Activated T-cell treated with anti-CD3 and anti-CD28 coated beads, Interleukin-2, amount 50 U/mL, for 24 hours (primary cell): ENCODE data around the gene CHADL.

Experiments used
- DNase-seq: peaks from one replicate; pipeline ENCODE4 v3.0.0-alpha.2; 2020
- H3K27ac Mint-ChIP-seq: 2 replicates; pipeline ENCODE4 v1.8.0; 2020; ENCODE audit warnings: mild to moderate bottlenecking, mixed read lengths
- H3K27me3 Mint-ChIP-seq: 2 replicates; pipeline ENCODE4 v1.8.0; 2020; ENCODE audit warnings: mixed read lengths
- H3K36me3 Mint-ChIP-seq: 2 replicates; pipeline ENCODE4 v1.8.0; 2020; ENCODE audit warnings: low read depth, mixed read lengths
- H3K4me1 Mint-ChIP-seq: 2 replicates; pipeline ENCODE4 v1.8.0; 2020; ENCODE audit warnings: low read depth, mixed read lengths
- H3K4me3 Mint-ChIP-seq: 2 replicates; pipeline ENCODE4 v1.8.0; 2020; ENCODE audit warnings: mild to moderate bottlenecking, moderate library complexity, mixed read lengths
- H3K9me3 Mint-ChIP-seq: 2 replicates; pipeline ENCODE4 v1.8.0; 2020; ENCODE audit warnings: mixed read lengths

Gene CHADL, protein sequence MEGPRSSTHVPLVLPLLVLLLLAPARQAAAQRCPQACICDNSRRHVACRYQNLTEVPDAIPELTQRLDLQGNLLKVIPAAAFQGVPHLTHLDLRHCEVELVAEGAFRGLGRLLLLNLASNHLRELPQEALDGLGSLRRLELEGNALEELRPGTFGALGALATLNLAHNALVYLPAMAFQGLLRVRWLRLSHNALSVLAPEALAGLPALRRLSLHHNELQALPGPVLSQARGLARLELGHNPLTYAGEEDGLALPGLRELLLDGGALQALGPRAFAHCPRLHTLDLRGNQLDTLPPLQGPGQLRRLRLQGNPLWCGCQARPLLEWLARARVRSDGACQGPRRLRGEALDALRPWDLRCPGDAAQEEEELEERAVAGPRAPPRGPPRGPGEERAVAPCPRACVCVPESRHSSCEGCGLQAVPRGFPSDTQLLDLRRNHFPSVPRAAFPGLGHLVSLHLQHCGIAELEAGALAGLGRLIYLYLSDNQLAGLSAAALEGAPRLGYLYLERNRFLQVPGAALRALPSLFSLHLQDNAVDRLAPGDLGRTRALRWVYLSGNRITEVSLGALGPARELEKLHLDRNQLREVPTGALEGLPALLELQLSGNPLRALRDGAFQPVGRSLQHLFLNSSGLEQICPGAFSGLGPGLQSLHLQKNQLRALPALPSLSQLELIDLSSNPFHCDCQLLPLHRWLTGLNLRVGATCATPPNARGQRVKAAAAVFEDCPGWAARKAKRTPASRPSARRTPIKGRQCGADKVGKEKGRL

DNA sequence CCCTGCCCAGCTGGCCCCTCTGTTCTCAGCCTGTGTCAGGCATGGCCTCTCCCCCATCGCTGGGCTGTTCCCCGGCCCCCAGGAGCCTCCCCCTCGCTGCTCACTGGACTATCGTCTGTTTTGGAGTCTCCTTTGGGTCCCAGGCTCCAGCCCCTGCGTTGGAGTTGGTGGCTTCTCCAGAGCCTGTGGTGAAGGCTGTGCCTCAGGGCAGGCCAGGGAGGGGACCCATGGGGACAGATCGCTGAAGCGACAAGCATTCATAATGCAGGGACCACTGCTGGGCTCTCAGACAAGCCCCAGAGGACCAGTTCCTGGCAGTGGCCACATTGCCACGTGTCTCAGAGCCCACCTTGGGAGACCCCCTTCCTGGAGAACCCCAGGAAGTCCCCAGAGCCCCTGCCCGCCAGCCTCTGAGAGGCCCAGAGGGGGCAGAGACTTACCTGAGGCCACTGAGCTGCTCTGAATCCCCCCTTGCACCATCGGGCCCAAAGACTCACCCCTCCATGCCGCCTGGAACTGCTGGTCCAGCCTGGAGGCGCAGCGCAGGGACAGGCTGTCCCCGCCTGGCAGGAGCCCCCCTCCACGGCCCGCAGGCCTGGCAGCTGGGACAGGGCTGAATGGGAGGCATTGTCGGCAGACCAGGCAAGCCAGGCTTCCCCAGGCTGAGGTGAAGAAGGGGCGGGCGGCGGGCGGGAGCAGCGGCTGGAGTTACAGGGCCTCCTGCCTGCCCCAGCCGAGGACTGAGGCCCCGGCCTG, at the start of gene CHADL:
TSS of gene CHADL (minus strand) at position 555 of the 756 bp plus-strand sequence. CDS start at position 505, 50 bp downstream.
- H3K4me1 Mint-ChIP-seq: peaks cover 11% of the 10 kb centered on the region
- peaks cover 13% of the 10 kb centered on the region for H3K36me3 Mint-ChIP-seq
- H3K9me3 Mint-ChIP-seq: no peaks in the 10 kb centered on the region
- DNase-seq: no peak
- peak within 1 kb of the TSS; percentile 50 for H3K27ac Mint-ChIP-seq
- no peak within 1 kb of the TSS for H3K4me3 Mint-ChIP-seq
- H3K27me3 Mint-ChIP-seq: no peaks in the 10 kb centered on the region

GRCh38 chr22:41289671-41290070, 48.9 kb upstream of the CHADL start:
- H3K27ac Mint-ChIP-seq: no peak overlapping the region
- H3K4me1 Mint-ChIP-seq: peaks cover 19% of the 10 kb centered on the region
- H3K36me3 Mint-ChIP-seq: peaks cover 15% of the 10 kb centered on the region
- H3K27me3 Mint-ChIP-seq: no peaks in the 10 kb centered on the region
- H3K9me3 Mint-ChIP-seq: no peaks in the 10 kb centered on the region
- H3K4me3 Mint-ChIP-seq: no peak overlapping the region
- no peak for DNase-seq

DNA sequence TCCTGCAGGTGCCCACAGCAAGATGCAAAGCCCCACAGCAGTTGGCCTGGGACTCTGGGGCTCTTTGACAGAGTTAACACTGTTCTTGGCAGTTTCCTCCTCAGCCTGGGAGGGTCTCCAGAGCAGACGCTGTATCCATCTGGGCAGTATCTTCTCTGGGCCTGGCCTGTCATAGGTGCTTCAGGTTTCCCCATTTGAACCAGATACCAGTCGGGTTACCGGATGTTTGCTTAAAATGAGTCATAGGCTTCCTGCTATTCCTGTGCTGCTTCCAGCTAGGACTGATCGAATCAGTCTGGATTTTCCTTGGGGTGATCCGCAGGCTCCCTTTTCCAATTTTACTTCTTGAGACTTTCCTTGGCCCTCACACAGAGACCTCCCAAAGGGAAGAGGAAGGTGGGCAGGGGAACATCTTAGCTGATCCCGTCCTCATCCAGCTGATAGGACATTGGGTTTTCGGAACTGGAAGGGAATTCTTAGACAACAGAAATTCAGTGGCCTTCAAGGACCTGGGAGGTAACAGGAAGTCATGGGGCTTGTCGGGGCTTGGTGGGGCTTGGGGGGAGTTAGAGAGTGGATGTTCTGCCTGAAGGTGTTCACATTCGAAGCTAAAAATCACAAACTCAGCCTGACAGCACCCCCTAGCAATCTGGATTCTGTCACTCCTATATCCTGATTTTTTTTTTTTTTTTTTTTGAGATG, 47.7 kb upstream of the CHADL start:
- H3K4me1 Mint-ChIP-seq: peaks cover 28% of the 10 kb centered on the region
- H3K36me3 Mint-ChIP-seq: peaks cover 26% of the 10 kb centered on the region
- peak overlapping the region; percentile 63 for H3K27ac Mint-ChIP-seq
- no peaks in the 10 kb centered on the region for H3K9me3 Mint-ChIP-seq
- H3K4me3 Mint-ChIP-seq: no peak overlapping the region
- H3K27me3 Mint-ChIP-seq: no peaks in the 10 kb centered on the region
- no peak for DNase-seq

- peaks cover 39% of the 10 kb centered on the region for H3K36me3 Mint-ChIP-seq
- peak overlapping the region; percentile 94 for H3K4me3 Mint-ChIP-seq
- no peaks in the 10 kb centered on the region for H3K9me3 Mint-ChIP-seq
- peak; percentile 55 for DNase-seq
- H3K27me3 Mint-ChIP-seq: no peaks in the 10 kb centered on the region
- peaks cover 36% of the 10 kb centered on the region for H3K4me1 Mint-ChIP-seq
- peak overlapping the region; percentile 99 for H3K27ac Mint-ChIP-seq
Observed at GRCh38 chr22:41286639-41287091, 45.9 kb upstream of the CHADL start.

GRCh38 chr22:41285820-41286638, 45.3 kb upstream of the CHADL start, which contains the start of gene RANGAP1:
TSS of gene RANGAP1 (minus strand) at chr22:41286187. CDS start at chr22:41281044, 5,143 bp downstream.
- Mint-ChIP-seq H3K4me1 (peaks cover 41% of the 10 kb centered on the region), H3K9me3 (no peaks in the 10 kb centered on the region), H3K27me3 (no peaks in the 10 kb centered on the region), H3K4me3 (peak within 1 kb of the TSS; percentile 94), H3K36me3 (peaks cover 46% of the 10 kb centered on the region), H3K27ac (peak within 1 kb of the TSS; percentile 99)
- DNase-seq: peak; percentile 98

DNA sequence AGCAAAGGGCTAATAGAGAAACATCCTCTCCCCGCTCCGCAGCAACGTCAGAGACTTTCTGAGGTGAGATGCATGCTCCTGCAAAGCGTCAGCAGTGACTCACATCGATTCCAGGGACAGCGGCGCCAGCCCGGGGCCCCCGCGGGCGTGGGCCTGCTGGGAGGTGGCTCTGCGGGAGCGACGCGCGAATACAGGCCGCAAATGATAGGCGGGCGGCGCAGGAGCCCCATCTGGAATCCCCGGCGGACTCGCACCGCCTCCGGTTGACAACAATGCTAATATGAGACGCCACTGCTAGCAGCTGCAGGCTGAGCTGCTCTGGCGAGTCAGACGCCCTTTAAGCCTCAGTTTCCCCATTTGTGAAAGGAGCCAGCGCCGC, 44.7 kb upstream of the CHADL start:
- Mint-ChIP-seq H3K27ac (peak overlapping the region; percentile 99), H3K4me1 (peaks cover 47% of the 10 kb centered on the region), H3K36me3 (peaks cover 52% of the 10 kb centered on the region), H3K4me3 (peak overlapping the region; percentile 94), H3K9me3 (no peaks in the 10 kb centered on the region), H3K27me3 (no peaks in the 10 kb centered on the region)
- peak; percentile 90 for DNase-seq

GRCh38 chr22:41284465-41284864, 43.7 kb upstream of the CHADL start:
- H3K4me3 Mint-ChIP-seq: peak overlapping the region; percentile 94
- H3K36me3 Mint-ChIP-seq: peaks cover 61% of the 10 kb centered on the region
- H3K4me1 Mint-ChIP-seq: peaks cover 47% of the 10 kb centered on the region
- no peaks in the 10 kb centered on the region for H3K9me3 Mint-ChIP-seq
- no peak for DNase-seq
- H3K27me3 Mint-ChIP-seq: no peaks in the 10 kb centered on the region
- H3K27ac Mint-ChIP-seq: peak overlapping the region; percentile 99

DNA sequence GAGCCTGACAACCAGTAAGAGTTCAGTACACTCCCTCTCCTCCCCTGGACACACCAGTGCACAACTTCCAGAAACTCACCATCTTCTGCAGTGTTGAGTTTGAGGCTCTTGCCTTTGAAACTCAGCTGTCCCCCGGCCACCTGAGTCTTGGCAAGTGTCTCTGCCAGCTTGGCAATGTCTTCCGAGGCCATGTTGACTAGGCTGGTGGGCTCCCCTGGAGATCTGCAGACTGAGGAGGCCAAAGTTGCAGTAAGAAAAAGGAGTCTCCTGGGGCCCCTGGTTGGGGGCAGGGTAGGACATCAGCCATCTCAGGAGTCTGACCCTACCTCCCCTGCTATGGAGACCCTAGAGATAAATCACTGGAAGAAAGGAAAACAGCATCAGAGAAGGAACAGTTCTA, 40.1 kb upstream of the CHADL start:
- DNase-seq: no peak
- Mint-ChIP-seq H3K27me3 (no peaks in the 10 kb centered on the region), H3K4me3 (no peak overlapping the region), H3K9me3 (no peaks in the 10 kb centered on the region), H3K27ac (peak overlapping the region; percentile 59), H3K36me3 (peaks cover 92% of the 10 kb centered on the region), H3K4me1 (peaks cover 40% of the 10 kb centered on the region)

- Mint-ChIP-seq H3K36me3 (peaks cover 93% of the 10 kb centered on the region), H3K27ac (peak overlapping the region; percentile 59), H3K9me3 (no peaks in the 10 kb centered on the region), H3K4me1 (peaks cover 37% of the 10 kb centered on the region), H3K4me3 (no peak overlapping the region), H3K27me3 (no peaks in the 10 kb centered on the region)
- no peak for DNase-seq
Observed at GRCh38 chr22:41280065-41280464, 39.3 kb upstream of the CHADL start.

DNA sequence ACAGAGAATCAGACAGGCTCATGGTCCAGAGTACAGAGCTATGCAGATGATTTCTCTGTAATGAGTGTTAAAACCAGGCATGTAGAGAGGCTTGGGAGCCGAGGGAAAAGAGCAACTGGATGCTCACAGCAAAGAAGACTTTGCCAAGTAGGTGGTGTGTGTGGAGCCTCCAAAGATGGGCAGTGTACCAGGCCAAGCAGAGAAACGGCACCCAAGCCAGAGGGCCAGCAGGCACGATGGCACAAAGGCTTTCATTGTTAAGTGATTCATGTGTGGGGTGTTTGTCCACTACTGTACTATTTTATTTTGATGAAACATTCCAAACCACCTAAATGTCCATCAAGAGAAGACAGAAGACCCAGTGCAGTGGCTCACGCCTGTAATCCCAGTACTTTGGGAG, 34.1 kb upstream of the CHADL start:
- Mint-ChIP-seq H3K27me3 (no peaks in the 10 kb centered on the region), H3K9me3 (no peaks in the 10 kb centered on the region), H3K4me3 (no peak overlapping the region), H3K4me1 (peaks cover 6% of the 10 kb centered on the region), H3K27ac (no peak overlapping the region), H3K36me3 (peaks cover 95% of the 10 kb centered on the region)
- DNase-seq: no peak

- Mint-ChIP-seq H3K27ac (no peak overlapping the region), H3K27me3 (no peaks in the 10 kb centered on the region), H3K36me3 (peaks cover 93% of the 10 kb centered on the region), H3K4me3 (no peak overlapping the region), H3K4me1 (peaks cover 4% of the 10 kb centered on the region), H3K9me3 (no peaks in the 10 kb centered on the region)
- DNase-seq: no peak
Observed at GRCh38 chr22:41273128-41273527, 32.4 kb upstream of the CHADL start.

- no peaks in the 10 kb centered on the region for H3K9me3 Mint-ChIP-seq
- H3K27ac Mint-ChIP-seq: no peak overlapping the region
- H3K27me3 Mint-ChIP-seq: no peaks in the 10 kb centered on the region
- H3K4me3 Mint-ChIP-seq: no peak overlapping the region
- no peak for DNase-seq
- no peaks in the 10 kb centered on the region for H3K4me1 Mint-ChIP-seq
- peaks cover 93% of the 10 kb centered on the region for H3K36me3 Mint-ChIP-seq
Observed at GRCh38 chr22:41271787-41272186, 31.1 kb upstream of the CHADL start.

- Mint-ChIP-seq H3K27me3 (no peaks in the 10 kb centered on the region), H3K27ac (no peak overlapping the region), H3K4me3 (no peak overlapping the region), H3K4me1 (peaks cover 4% of the 10 kb centered on the region), H3K9me3 (no peaks in the 10 kb centered on the region), H3K36me3 (peaks cover 94% of the 10 kb centered on the region)
- no peak for DNase-seq
Observed at GRCh38 chr22:41267958-41268357, 27.2 kb upstream of the CHADL start.
